ENCODE results near the gene EMX1.

EMX1 gene

GRCh38 chr2:72926811-72927465 is 9.6 kb downstream of the EMX1 start:
- no peak for DNase-seq

- no peak for DNase-seq
These were observed 10.6 kb downstream of the EMX1 start for GRCh38 chr2:72927619-72928550.

- DNase-seq = no peak
These were observed 11.7 kb downstream of the EMX1 start for GRCh38 chr2:72929010-72929409.

GRCh38 chr2:72931280-72931910 is 14.1 kb downstream of the EMX1 start:
- no peak for DNase-seq

- DNase-seq = no peak
These were observed 14.9 kb downstream of the EMX1 start for GRCh38 chr2:72932045-72932740.

GRCh38 chr2:72932805-72933204 is 15.5 kb downstream of the EMX1 start:
- DNase-seq = no peak

- DNase-seq = no peak
These were observed 15.9 kb downstream of the EMX1 start for GRCh38 chr2:72933207-72933606.

- DNase-seq = no peak
These were observed 16.4 kb downstream of the EMX1 start for GRCh38 chr2:72933646-72934151.

- DNase-seq = no peak
These were observed 17.6 kb downstream of the EMX1 start for GRCh38 chr2:72934683-72935610.

GRCh38 chr2:72935611-72935957 is 18.3 kb downstream of the EMX1 start:
- no peak for DNase-seq

GRCh38 chr2:72936660-72937355 is 19.5 kb downstream of the EMX1 start:
- no peak for DNase-seq

GRCh38 chr2:72937356-72937669 is 20.0 kb downstream of the EMX1 start:
- DNase-seq = no peak

GRCh38 chr2:72938455-72938854 is 21.1 kb downstream of the EMX1 start:
- no peak for DNase-seq

GRCh38 chr2:72940361-72940760 is 23.0 kb downstream of the EMX1 start:
- no peak for DNase-seq

- no peak for DNase-seq
These were observed 23.5 kb downstream of the EMX1 start for GRCh38 chr2:72940786-72941185.

- DNase-seq = no peak
These were observed 25.0 kb downstream of the EMX1 start for GRCh38 chr2:72942293-72942692.

GRCh38 chr2:72942881-72943418 is 25.6 kb downstream of the EMX1 start:
- DNase-seq = no peak

- no peak for DNase-seq
These were observed 26.4 kb downstream of the EMX1 start for GRCh38 chr2:72943540-72944395.

- DNase-seq = no peak
These were observed 27.6 kb downstream of the EMX1 start for GRCh38 chr2:72944804-72945449.

All from bone marrow (tissue), 2 donors.